Measurements from ENCODE around the gene ELSPBP1. TPM values are rescaled to one million over a fixed set of nuclear protein-coding genes. Genes with fewer than 3 reads are reported as not detected.

The ELSPBP1 gene
- total RNA-seq, 1 donor = not detected

Other genes starting within 250 kb of the ELSPBP1 start
- gene NOP53, start 249.1 kb upstream of the ELSPBP1 start, total RNA-seq = 35.0 and 49.0 TPM in 2 replicates
- gene SELENOW, start 215.9 kb upstream of the ELSPBP1 start, total RNA-seq = 287 and 328 TPM in 2 replicates
- gene TPRX1, start 190.1 kb upstream of the ELSPBP1 start, total RNA-seq = not detected in 2 replicates
- gene CRX, start 172.7 kb upstream of the ELSPBP1 start, total RNA-seq = not detected in 2 replicates
- not detected in 2 replicates for gene TPRX2, start 135.4 kb upstream of the ELSPBP1 start, total RNA-seq
- not detected in 2 replicates for gene SULT2A1, start 108.3 kb upstream of the ELSPBP1 start, total RNA-seq
- not detected in 2 replicates for gene BSPH1, start 2.5 kb upstream of the ELSPBP1 start, total RNA-seq
- not detected in 2 replicates for gene CABP5, start 49.4 kb downstream of the ELSPBP1 start, total RNA-seq
- 6.8 and 22.5 TPM in 2 replicates for gene PLA2G4C, start 116.2 kb downstream of the ELSPBP1 start, total RNA-seq
- gene LIG1, start 175.7 kb downstream of the ELSPBP1 start, total RNA-seq = 10.4 and 21.3 TPM in 2 replicates
- 2.2 and 2.9 TPM in 2 replicates for gene ZSWIM9, start 176.0 kb downstream of the ELSPBP1 start, total RNA-seq

Measured in fibroblast of villous mesenchyme (primary cell).